ENCODE results near the gene MCC.

The MCC gene

GRCh38 chr5:113090336-113091106, 397.7 kb downstream of the MCC start:
- no peak for TF ChIP-seq CTCF (IDR thresholded peaks at IDR 0.05; ENCODE audit: insufficient read depth, low read length, poor library complexity, severe bottlenecking)
- H3K27me3 ChIP-seq (replicated peaks; ENCODE audit: control insufficient read depth, insufficient read depth, low read length): no peaks in the 10 kb centered on the region
- H3K36me3 ChIP-seq (ENCODE audit: control insufficient read depth, insufficient read depth, low read length): no peaks in the 10 kb centered on the region
- no peak for DNase-seq (ENCODE audit: extremely low read depth, insufficient read length)
- no peak overlapping the region for H3K4me3 ChIP-seq (replicated peaks; ENCODE audit: low read depth, low read length)

- H3K27me3 ChIP-seq (replicated peaks; ENCODE audit: control insufficient read depth, insufficient read depth, low read length): no peaks in the 10 kb centered on the region
- H3K4me3 ChIP-seq (replicated peaks; ENCODE audit: low read depth, low read length): no peak overlapping the region
- no peak for TF ChIP-seq CTCF (IDR thresholded peaks at IDR 0.05; ENCODE audit: insufficient read depth, low read length, poor library complexity, severe bottlenecking)
- no peak for DNase-seq (ENCODE audit: extremely low read depth, insufficient read length)
- no peaks in the 10 kb centered on the region for H3K36me3 ChIP-seq (ENCODE audit: control insufficient read depth, insufficient read depth, low read length)
Measured at GRCh38 chr5:113089653-113090335, 398.5 kb downstream of the MCC start.

GRCh38 chr5:113087976-113088514, 400.2 kb downstream of the MCC start:
- no peak overlapping the region for H3K4me3 ChIP-seq (replicated peaks; ENCODE audit: low read depth, low read length)
- no peaks in the 10 kb centered on the region for H3K27me3 ChIP-seq (replicated peaks; ENCODE audit: control insufficient read depth, insufficient read depth, low read length)
- no peak for DNase-seq (ENCODE audit: extremely low read depth, insufficient read length)
- no peak for TF ChIP-seq CTCF (IDR thresholded peaks at IDR 0.05; ENCODE audit: insufficient read depth, low read length, poor library complexity, severe bottlenecking)
- no peaks in the 10 kb centered on the region for H3K36me3 ChIP-seq (ENCODE audit: control insufficient read depth, insufficient read depth, low read length)

- Histone ChIP-seq H3K27me3 (replicated peaks; ENCODE audit: control insufficient read depth, insufficient read depth, low read length) (no peaks in the 10 kb centered on the region; the same call in 1 of the 2 replicates), H3K4me3 (replicated peaks; ENCODE audit: low read depth, low read length) (no peak overlapping the region), H3K36me3 (ENCODE audit: control insufficient read depth, insufficient read depth, low read length) (no peaks in the 10 kb centered on the region)
- no peak for DNase-seq (ENCODE audit: extremely low read depth, insufficient read length)
- no peak for TF ChIP-seq CTCF (IDR thresholded peaks at IDR 0.05; ENCODE audit: insufficient read depth, low read length, poor library complexity, severe bottlenecking)
Measured at GRCh38 chr5:113085880-113086409, 402.3 kb downstream of the MCC start.

- no peaks in the 10 kb centered on the region for H3K36me3 ChIP-seq (ENCODE audit: control insufficient read depth, insufficient read depth, low read length)
- no peak overlapping the region for H3K4me3 ChIP-seq (replicated peaks; ENCODE audit: low read depth, low read length)
- no peak for TF ChIP-seq CTCF (IDR thresholded peaks at IDR 0.05; ENCODE audit: insufficient read depth, low read length, poor library complexity, severe bottlenecking)
- DNase-seq (ENCODE audit: extremely low read depth, insufficient read length): no peak
- no peaks in the 10 kb centered on the region; the same call in 1 of the 2 replicates for H3K27me3 ChIP-seq (replicated peaks; ENCODE audit: control insufficient read depth, insufficient read depth, low read length)
Measured at GRCh38 chr5:113085084-113085414, 403.2 kb downstream of the MCC start.

All from GM06990 (cell line).